ENCODE measurements around the gene SNX25. TPM values are rescaled to one million over a fixed set of nuclear protein-coding genes. Genes with fewer than 3 reads are reported as not detected.

The SNX25 gene
- total and polyA plus RNA-seq, 4 donors = 18.3 to 33.5 (median 24.8) TPM

DNA sequence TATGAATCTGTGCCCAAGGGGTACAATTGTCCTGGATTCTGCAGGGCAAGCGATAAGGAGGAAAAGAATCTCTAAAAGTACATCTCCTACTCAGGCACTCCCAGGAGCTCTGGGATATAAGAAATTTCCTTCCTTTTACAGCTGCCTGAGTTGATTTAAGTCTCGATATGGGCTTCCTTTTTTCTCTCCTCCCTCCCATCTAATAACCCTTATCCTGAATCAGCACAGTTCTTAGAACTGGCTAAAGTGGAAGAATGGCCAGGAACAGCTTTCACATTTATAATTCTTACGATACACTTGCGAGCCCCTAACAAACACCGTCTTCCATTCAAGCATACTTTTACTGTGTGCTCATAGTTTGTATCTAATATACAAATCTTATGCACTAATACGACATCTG is 165.2 kb downstream of the SNX25 start:
- WGBS (ENCODE audit: insufficient coverage) = 100% methylated on average over 1 of the region's 6 CpGs
- DNase-seq (ENCODE audit: low read depth in 4 of 6, low spot score in 6 of 6) = no peak

DNA sequence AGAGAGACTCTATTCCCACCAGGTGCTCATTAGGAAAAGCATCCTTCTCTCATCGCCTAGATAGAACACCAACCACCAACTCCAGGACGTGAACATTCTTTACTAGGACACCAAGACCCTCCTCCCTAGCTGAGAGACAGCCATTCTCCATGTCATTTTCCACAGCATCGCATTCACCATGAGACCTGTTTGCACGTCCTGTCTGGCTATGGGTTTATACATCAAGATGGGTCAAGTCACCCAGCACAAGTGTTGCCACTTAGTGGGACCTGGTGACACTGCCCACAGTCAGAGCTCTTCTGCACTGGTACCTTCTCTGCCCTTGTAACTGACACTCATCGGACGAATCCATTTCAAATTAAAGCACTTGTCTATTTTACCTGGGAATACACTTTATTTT is 168.9 kb downstream of the SNX25 start:
- H3K9me3 ChIP-seq (ENCODE audit: control insufficient read depth, insufficient read depth, low read length) = no peaks in the 10 kb centered on the region
- WGBS (ENCODE audit: insufficient coverage) = 89% methylated on average over 4 of the region's 6 CpGs

More for the DNA sequence above, 165.2 kb downstream of the SNX25 start:
- no peaks in the 10 kb centered on the region for H3K4me1 ChIP-seq (ENCODE audit: control insufficient read depth, insufficient read depth, low read length)
- H3K4me3 ChIP-seq (ENCODE audit: low read depth, low read length) = no peak overlapping the region
- no peak overlapping the region for H3K27ac ChIP-seq (ENCODE audit: low read depth, low read length)
- no peaks in the 10 kb centered on the region for H3K27me3 ChIP-seq (ENCODE audit: control insufficient read depth, insufficient read depth, low read length)
- H3K9me3 ChIP-seq (ENCODE audit: control insufficient read depth, insufficient read depth, low read length) = no peaks in the 10 kb centered on the region
- H3K36me3 ChIP-seq (ENCODE audit: control insufficient read depth, insufficient read depth, low read length) = peaks cover 3% of the 10 kb centered on the region

DNA sequence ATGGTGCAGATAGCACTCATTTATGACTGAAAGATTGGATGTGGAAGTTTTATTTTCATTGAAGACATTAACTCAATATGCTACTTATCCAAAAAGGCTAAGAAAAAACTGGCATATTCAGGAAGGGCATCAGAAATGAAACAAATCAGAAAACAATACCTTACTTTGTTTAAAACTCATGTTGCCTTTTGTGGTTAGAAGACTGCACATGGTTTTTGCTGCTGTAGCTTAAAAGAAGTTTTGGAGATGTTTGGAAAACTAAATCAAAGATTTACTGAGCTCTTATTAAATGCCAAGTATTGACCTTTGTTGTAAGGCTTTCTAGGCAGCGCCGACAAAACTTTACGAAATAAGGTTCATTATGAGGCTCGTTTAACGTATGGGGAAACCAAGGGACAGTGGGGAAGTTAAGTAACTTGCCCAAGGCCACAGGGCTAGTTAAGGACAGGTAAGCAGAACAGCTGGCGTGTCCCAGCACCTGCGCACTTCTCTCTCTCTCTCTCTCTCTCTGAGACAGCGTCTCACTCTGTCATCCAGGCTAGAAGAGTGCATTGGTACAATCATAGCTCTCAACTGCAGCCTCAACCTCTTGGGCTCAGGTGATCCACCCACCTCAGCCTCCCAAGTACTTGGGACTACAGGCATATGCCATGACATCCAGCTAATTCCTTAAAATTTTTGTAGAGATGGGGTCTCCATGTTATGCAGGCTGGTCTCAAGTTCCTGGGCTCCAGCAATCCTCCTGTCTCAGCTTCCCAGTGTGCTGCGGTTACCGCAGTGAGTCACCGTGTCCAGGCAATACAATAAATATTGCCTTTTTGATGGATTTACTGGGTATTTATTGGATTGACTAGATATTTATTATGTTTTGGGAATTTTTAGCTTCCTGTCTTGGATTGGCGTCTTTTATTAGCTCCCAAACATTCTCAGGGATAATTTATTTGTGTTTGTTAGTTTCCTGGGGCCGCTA is 170.2 kb downstream of the SNX25 start:
- Histone ChIP-seq H3K9me3 (ENCODE audit: control insufficient read depth, insufficient read depth, low read length) (no peaks in the 10 kb centered on the region), H3K27me3 (ENCODE audit: control insufficient read depth, insufficient read depth, low read length) (no peaks in the 10 kb centered on the region), H3K4me3 (ENCODE audit: low read depth, low read length) (no peak overlapping the region), H3K27ac (ENCODE audit: low read depth, low read length) (no peak overlapping the region), H3K4me1 (ENCODE audit: control insufficient read depth, insufficient read depth, low read length) (no peaks in the 10 kb centered on the region), H3K36me3 (ENCODE audit: control insufficient read depth, insufficient read depth, low read length) (peaks cover 3% of the 10 kb centered on the region)
- no peak for DNase-seq (ENCODE audit: low read depth in 4 of 6, low spot score in 6 of 6)
- WGBS (ENCODE audit: insufficient coverage) = 97% methylated on average over 9 of the region's 13 CpGs

More for the DNA sequence above, 168.9 kb downstream of the SNX25 start:
- DNase-seq (ENCODE audit: low read depth in 4 of 6, low spot score in 6 of 6) = no peak
- Histone ChIP-seq H3K4me1 (ENCODE audit: control insufficient read depth, insufficient read depth, low read length) (no peaks in the 10 kb centered on the region), H3K27me3 (ENCODE audit: control insufficient read depth, insufficient read depth, low read length) (no peaks in the 10 kb centered on the region), H3K36me3 (ENCODE audit: control insufficient read depth, insufficient read depth, low read length) (peaks cover 3% of the 10 kb centered on the region), H3K4me3 (ENCODE audit: low read depth, low read length) (no peak overlapping the region), H3K27ac (ENCODE audit: low read depth, low read length) (no peak overlapping the region)

DNA sequence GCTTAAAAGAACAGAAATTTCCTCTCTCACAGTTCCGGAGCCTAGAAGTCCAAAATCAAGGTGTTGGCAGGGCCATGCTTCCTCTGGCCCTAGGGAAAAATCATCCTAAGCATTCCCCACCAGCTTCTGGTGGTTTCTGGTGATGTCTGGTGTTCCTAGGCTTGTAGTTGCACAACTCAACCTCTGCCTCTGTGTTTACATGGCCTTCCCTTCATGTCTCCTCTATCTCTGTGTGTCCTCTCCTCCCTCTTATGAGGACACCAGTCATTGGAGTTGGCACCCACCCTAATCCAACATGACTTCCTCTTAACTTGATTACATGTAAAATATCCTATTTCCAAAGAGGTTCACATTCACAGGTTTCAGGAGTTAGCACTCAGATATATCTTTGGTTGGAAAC is 170.9 kb downstream of the SNX25 start:
- Histone ChIP-seq H3K36me3 (ENCODE audit: control insufficient read depth, insufficient read depth, low read length) (peaks cover 3% of the 10 kb centered on the region), H3K27ac (ENCODE audit: low read depth, low read length) (no peak overlapping the region)
- no CpG with 5 or more reads among the region's 1 CpG for WGBS (ENCODE audit: insufficient coverage)

DNA sequence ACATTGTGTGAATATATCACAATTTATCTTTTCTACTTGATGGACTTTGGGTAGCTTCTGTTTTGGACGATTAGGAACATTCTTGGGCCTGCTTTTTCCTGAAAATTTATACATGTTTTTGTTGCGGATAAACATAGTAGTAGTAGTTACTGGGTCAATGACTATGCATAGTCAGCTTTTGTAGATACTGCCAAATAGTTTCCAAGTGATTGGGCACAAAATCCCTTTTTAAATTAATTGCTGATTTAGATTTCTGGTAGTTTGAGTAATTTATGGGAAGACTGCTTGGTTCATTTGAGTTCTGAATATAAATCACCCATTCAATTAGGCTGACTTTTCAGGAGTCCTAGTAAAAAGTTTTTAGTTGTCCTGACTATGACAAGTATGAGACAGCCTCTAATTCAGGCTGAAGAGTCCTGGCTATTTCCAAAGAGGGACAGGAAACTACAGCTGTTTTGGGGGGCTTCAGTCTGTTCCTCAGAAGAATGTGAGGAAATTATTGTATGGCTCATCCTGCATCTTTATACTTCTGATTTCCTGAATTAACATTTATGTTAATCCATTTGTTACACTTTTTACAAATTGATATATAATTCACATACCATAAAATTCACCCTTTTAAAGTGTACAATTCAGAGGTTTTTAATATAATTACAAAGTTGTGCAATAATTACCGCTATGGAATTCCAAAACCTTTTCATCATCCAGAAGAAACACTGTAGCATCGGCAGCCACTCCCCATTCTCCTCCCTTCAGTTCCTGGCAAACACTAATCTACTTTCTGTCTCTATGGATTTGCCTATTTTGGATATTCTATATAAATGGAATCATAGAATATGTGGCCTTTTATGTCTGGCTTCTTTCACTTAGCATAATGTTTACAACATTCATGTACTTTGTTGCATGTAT is 172.1 kb downstream of the SNX25 start:
- H3K4me3 ChIP-seq (ENCODE audit: low read depth, low read length) = no peak overlapping the region
- H3K36me3 ChIP-seq (ENCODE audit: control insufficient read depth, insufficient read depth, low read length) = peaks cover 3% of the 10 kb centered on the region
- H3K4me1 ChIP-seq (ENCODE audit: control insufficient read depth, insufficient read depth, low read length) = no peaks in the 10 kb centered on the region
- H3K9me3 ChIP-seq (ENCODE audit: control insufficient read depth, insufficient read depth, low read length) = no peaks in the 10 kb centered on the region
- WGBS (ENCODE audit: insufficient coverage) = no CpG with 5 or more reads among the region's 4 CpGs
- no peak overlapping the region for H3K27ac ChIP-seq (ENCODE audit: low read depth, low read length)
- no peaks in the 10 kb centered on the region for H3K27me3 ChIP-seq (ENCODE audit: control insufficient read depth, insufficient read depth, low read length)
- DNase-seq (ENCODE audit: low read depth in 4 of 6, low spot score in 6 of 6) = no peak

More for the DNA sequence above, 170.9 kb downstream of the SNX25 start:
- Histone ChIP-seq H3K4me3 (ENCODE audit: low read depth, low read length) (no peak overlapping the region), H3K4me1 (ENCODE audit: control insufficient read depth, insufficient read depth, low read length) (no peaks in the 10 kb centered on the region), H3K9me3 (ENCODE audit: control insufficient read depth, insufficient read depth, low read length) (no peaks in the 10 kb centered on the region), H3K27me3 (ENCODE audit: control insufficient read depth, insufficient read depth, low read length) (no peaks in the 10 kb centered on the region)
- DNase-seq (ENCODE audit: low read depth in 4 of 6, low spot score in 6 of 6) = no peak

DNA sequence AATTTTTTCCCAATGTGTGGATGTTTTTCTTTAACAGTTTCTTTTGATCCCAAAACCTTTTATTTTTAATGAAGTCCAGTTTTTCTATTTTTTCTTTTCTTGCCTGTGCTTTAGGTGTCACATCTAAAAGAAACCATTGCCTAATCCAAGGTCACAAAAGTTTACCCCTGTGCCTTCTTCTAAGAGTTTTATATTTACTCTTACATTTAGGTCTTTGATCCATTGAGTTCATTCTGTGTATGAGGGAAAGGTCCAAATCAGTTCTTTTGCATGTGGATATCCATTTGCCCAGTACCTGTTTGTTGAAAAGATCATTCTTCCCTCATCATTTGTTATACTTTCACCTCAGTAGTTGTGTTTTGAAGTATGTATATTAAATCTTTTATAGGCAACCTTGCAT is 173.4 kb downstream of the SNX25 start:
- peaks cover 5% of the 10 kb centered on the region for H3K36me3 ChIP-seq (ENCODE audit: control insufficient read depth, insufficient read depth, low read length)
- H3K9me3 ChIP-seq (ENCODE audit: control insufficient read depth, insufficient read depth, low read length) = no peaks in the 10 kb centered on the region

DNA sequence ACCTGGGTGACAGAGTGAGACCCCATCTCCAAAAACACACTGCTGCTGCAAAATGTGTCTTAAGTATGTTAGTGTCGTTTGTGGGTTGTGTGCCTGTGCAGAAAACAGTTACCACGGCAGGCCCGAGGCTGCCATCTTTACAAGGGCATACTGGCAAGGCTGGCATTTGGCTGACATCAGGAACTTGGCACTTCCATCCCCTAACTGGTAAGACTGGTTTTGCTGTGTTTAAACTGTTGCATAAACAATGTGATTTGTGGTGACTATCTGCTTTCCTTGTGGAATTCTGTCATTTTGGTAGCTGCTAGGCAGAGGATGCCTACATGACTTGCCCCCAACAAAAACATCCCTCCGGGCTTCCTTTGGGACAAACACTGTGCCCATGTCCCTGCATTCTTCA is 174.1 kb downstream of the SNX25 start:
- H3K27ac ChIP-seq (ENCODE audit: low read depth, low read length) = no peak overlapping the region
- no peak overlapping the region for H3K4me3 ChIP-seq (ENCODE audit: low read depth, low read length)
- no peaks in the 10 kb centered on the region for H3K27me3 ChIP-seq (ENCODE audit: control insufficient read depth, insufficient read depth, low read length)
- H3K9me3 ChIP-seq (ENCODE audit: control insufficient read depth, insufficient read depth, low read length) = no peaks in the 10 kb centered on the region
- peaks cover 8% of the 10 kb centered on the region for H3K36me3 ChIP-seq (ENCODE audit: control insufficient read depth, insufficient read depth, low read length)
- no CpG with 5 or more reads among the region's 4 CpGs for WGBS (ENCODE audit: insufficient coverage)
- DNase-seq (ENCODE audit: low read depth in 4 of 6, low spot score in 6 of 6) = no peak
- no peaks in the 10 kb centered on the region for H3K4me1 ChIP-seq (ENCODE audit: control insufficient read depth, insufficient read depth, low read length)

More for the DNA sequence above, 173.4 kb downstream of the SNX25 start:
- H3K27me3 ChIP-seq (ENCODE audit: control insufficient read depth, insufficient read depth, low read length) = no peaks in the 10 kb centered on the region
- H3K4me1 ChIP-seq (ENCODE audit: control insufficient read depth, insufficient read depth, low read length) = no peaks in the 10 kb centered on the region
- H3K4me3 ChIP-seq (ENCODE audit: low read depth, low read length) = no peak overlapping the region
- DNase-seq (ENCODE audit: low read depth in 4 of 6, low spot score in 6 of 6) = no peak
- no peak overlapping the region for H3K27ac ChIP-seq (ENCODE audit: low read depth, low read length)

DNA sequence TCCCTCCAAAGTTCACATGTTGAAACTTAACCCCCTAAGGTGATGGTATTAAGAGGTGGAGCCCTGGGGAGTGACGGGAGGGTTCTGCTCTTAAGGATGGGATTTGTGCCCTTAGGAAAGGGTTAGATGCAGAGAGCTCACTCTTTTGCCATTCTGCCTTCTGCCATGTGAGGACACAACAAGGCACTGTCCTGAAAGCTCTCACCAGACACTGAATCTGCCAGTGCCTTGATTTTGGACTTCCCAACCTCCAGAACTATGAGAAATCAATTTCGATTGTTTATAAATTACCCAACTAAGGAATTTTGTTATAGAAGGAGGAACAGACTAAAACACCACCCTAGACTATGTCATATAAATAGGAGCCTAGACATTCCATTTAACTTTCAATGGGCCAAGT is 174.7 kb downstream of the SNX25 start:
- 100% methylated on average over 1 of the region's 2 CpGs for WGBS (ENCODE audit: insufficient coverage)
- H3K27ac ChIP-seq (ENCODE audit: low read depth, low read length) = no peak overlapping the region
- DNase-seq (ENCODE audit: low read depth in 4 of 6, low spot score in 6 of 6) = no peak
- H3K9me3 ChIP-seq (ENCODE audit: control insufficient read depth, insufficient read depth, low read length) = no peaks in the 10 kb centered on the region
- H3K27me3 ChIP-seq (ENCODE audit: control insufficient read depth, insufficient read depth, low read length) = no peaks in the 10 kb centered on the region
- H3K4me3 ChIP-seq (ENCODE audit: low read depth, low read length) = no peak overlapping the region
- no peaks in the 10 kb centered on the region for H3K4me1 ChIP-seq (ENCODE audit: control insufficient read depth, insufficient read depth, low read length)
- H3K36me3 ChIP-seq (ENCODE audit: control insufficient read depth, insufficient read depth, low read length) = peaks cover 8% of the 10 kb centered on the region

DNA sequence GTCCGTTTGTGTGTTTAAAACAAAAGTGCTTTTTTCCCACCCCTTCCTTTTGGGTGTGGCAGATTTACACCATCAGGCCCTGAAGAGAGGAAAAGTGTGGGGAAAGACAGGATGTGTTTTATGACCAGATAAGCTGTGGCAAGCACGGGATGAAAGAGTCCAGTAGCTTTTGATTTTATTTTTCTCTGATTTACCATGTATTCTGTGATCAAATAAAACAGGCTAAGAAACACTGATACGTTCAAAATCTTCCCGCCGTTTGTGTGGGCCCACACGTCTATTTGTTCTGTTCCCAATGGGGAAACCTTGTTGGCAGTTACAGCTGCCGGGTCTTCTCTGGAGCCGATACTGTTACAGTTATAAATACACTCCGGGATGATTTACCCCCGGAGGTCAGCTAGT is 175.5 kb downstream of the SNX25 start:
- no peak overlapping the region for H3K27ac ChIP-seq (ENCODE audit: low read depth, low read length)
- H3K27me3 ChIP-seq (ENCODE audit: control insufficient read depth, insufficient read depth, low read length) = no peaks in the 10 kb centered on the region
- peak in 1 of 6 donors; percentile 39 for DNase-seq (ENCODE audit: low read depth in 4 of 6, low spot score in 6 of 6)
- no peaks in the 10 kb centered on the region for H3K4me1 ChIP-seq (ENCODE audit: control insufficient read depth, insufficient read depth, low read length)
- H3K4me3 ChIP-seq (ENCODE audit: low read depth, low read length) = no peak overlapping the region
- 0% methylated on average over 4 of the region's 10 CpGs for WGBS (ENCODE audit: insufficient coverage)
- peaks cover 5% of the 10 kb centered on the region for H3K36me3 ChIP-seq (ENCODE audit: control insufficient read depth, insufficient read depth, low read length)
- no peaks in the 10 kb centered on the region for H3K9me3 ChIP-seq (ENCODE audit: control insufficient read depth, insufficient read depth, low read length)
